C1 segment of cervical spinal cord (tissue), 14 donors: Measurements from ENCODE around the gene CAMK1D.

Source experiments
- DNase-seq, 14 donors: peaks; one replicate each; lab custom pipeline; 2025; lab: John Stamatoyannopoulos, UW

Gene CAMK1D

GRCh38 chr10:12590675-12591659, 241.6 kb downstream of the CAMK1D start:
- DNase-seq = peak in 2 of 14 donors; percentile 12 to 55

DNA sequence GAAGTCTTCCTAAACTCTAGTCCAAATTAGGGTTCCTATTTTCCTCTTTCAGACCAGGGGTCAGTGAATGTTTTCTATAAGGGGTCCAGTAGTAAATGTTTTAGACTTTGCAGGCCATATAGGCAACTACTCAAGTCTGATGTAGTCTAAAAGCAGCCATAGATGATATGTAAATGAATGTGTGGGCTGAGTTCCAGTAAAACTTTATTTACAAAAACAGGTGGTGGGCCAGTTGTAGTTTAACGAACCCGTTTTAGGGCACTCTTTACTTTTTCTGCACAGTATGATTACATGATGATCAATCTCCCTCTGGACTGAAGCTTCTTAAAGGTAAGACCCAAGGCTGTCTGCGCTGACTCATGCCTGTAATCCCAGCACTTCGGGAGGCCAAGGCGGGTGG, 243.6 kb downstream of the CAMK1D start:
- no peak for DNase-seq

GRCh38 chr10:12594448-12594944, 245.1 kb downstream of the CAMK1D start:
- DNase-seq = no peak

- DNase-seq = no peak
Measured at GRCh38 chr10:12595936-12596576, 246.7 kb downstream of the CAMK1D start.

- no peak for DNase-seq
Measured at GRCh38 chr10:12597176-12597575, 247.8 kb downstream of the CAMK1D start.

DNA sequence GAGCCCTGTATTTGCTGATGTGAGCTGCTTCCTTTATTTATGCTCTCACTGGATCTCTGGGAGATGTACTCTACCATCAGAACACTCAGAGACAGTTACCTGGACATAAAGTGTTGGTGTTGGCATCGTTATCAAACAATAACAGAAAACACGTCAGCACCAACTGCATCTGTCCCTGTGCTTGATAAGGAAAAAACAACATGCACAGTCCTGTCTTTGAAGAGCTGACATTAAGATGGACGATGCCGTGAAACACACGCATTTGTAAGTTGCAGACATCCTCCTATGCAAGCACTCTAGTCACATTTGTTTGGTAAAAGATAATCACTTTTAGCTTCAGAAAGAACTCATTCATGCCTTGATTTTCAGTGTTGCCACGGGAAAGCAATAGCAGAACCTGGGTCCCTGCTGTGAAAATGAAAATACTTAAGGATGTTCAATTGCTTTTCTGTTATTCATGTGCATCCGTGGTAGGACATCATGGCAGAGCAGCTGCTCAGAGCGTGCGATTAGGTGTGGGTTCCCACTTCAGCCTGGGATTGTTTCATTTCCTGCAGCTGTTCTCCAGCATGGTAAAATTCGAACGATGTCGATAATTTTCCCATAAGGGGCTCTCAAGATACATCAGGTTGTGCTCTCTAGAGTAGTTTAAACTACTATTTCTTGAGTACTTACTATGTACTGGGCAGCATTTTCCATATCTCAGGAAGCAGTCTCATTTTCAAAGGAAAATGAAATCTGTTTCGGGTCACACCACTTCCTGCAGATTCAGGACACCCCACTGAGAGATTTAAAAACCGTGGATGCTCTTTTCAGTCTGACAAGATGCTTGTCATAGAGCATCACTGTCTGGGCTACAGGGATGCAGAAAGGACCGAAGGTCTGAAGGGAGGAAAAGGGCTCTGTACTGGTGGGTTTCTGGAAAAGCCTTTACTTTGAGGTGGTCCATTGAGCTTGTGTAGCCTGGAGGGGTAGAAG, 248.7 kb downstream of the CAMK1D start:
- DNase-seq = peak in 1 of 14 donors; percentile 43

DNA sequence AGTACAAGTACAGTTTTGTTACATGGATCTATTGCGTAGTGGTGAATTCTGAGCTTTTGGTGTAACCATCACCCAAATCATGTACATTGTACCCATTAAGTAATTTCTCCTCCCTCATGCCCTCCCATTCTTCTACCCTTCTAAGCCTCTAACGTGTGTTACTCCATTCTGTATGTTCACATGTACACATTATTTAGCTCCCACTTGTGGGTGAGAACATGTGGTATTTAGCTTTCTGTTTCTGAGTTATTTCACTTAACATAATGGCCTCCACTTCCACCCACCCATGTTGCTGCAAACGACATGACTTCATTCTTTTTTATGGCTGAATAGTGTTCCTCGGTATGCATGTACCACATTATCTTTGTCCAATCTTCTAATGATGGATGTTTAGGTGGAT, 251.3 kb downstream of the CAMK1D start:
- no peak for DNase-seq

DNA sequence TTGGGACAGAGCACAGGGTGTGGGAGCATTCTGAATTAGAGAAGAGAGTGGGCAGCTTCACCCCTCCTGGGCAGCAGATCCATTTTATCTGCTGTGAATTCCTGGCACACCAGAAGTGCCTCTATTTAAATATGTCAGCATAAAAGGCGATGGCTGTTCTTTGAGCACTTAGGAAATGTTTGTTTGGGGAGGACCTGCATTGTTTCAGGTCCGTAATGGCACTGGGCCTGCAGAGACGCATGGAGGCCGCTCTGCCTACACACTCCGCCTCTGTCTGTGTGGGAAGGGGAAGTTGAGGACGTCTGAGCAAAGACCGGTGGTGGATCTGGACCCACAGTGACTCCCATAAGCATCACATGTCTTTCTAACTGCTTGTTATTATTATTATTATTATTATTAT, 253.2 kb downstream of the CAMK1D start:
- no peak for DNase-seq

DNA sequence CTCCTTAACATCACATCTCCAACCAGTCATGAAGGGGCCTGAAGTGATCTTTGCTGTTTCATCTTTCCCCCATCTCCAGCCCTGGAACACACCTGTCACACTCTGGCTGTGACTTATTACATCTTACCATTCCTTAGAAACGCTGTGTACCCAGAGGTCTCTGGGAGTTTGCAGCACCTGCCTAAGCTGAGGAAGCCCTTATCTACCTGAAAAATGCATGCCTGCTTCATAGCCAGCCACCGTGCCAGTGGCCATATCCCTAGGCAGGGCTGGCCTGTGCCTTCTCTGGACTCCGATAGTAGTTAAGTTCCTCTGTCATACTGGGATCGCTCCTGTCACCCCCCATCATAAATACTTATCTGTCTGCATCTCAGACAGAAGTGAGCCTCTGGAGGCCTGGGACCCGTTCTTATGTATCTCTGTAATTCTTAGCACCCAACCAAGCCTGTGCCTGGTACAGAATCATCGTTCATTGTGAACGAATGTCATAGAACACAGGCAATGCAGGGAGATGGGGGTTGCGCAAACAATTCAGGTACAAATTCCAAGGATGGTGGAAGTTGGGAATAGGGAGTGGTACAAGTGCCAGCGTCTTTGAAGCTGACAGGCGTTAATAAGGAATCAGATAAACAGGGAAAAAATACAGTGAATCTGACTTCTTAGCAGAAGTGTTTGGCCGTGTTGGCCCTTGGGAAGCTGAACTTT, 254.6 kb downstream of the CAMK1D start:
- DNase-seq = peak in 1 of 14 donors; percentile 39

GRCh38 chr10:12605580-12606405, 256.4 kb downstream of the CAMK1D start:
- DNase-seq = peak in 13 of 14 donors; percentile 28 to 82 (median 69)

- DNase-seq = peak in 1 of 14 donors; percentile 17
Measured at GRCh38 chr10:12606461-12606860, 257.1 kb downstream of the CAMK1D start.

GRCh38 chr10:12608761-12609160, 259.4 kb downstream of the CAMK1D start:
- DNase-seq = no peak

DNA sequence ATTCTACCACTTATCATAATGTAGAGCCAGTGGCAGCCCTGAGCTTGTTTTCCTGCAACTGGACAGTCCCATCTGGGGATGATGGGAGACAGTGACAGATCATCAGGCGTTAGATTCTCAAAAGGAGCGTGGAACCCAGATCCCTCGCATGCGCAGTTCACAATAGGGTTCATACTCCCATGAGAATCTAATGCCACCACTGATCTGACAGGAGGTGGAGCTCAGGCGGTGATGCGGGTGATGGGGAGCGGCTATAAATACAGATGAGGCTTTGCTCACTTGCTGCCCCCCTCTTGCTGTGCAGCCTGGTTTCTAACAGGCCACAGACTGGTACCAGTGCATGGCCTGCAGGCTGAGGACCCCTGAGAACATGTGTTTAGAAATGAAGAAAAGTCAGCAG, 260.1 kb downstream of the CAMK1D start:
- no peak for DNase-seq

DNA sequence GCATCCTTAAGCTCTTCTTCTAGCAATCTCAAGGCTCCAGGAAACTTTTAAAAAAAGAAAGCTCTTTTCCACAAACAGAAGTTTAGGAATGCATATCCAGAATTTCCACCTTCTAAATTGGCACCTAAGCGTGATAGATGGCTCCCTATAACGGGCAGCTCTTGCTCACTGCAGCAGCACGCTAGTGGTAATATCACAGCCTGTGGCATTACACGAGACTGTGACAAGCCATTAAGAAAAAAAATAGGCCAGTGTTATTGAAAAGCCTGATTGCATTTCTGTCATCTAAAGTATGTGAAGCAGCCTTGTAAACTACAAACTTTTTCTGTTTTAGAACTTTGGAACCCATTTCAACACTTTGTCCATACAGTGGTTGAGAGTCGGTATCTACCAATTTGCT, 263.8 kb downstream of the CAMK1D start:
- DNase-seq = no peak

DNA sequence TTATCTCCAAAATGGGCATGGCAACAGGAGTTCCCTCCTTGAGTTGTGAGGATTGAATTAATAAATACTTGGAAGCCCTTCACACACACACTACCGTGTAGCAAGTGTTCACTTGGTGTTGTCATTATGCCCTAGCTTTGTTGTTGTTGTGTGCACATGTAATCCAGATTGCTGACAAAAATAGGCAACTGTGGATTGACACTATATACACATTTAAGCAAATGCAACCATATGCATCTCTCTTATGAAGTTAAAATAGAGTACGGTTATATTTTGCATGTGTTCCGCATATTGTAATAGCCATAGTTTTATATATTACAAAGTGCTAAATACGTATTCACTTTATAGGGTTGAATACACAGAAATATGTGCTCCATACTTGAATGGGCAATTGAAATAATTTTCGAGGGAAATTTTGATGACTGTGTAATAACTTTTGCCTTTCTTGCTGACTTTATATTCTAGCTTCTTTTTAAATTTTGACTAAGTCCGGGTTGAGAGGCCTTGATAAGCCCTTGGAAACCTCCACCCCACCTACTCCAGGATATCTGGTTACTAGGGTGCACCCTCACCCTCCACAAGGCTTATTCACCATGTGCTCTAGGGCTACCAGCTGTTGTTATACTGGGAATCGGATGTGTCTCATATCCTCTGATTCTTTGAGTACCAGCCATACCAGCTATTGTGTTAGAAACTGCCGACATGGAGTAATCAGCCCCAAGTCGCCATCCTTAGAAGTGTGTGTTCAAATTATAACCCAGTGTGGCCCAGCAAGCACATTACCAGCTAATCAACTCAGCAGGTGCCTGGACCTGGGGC, 265.0 kb downstream of the CAMK1D start:
- DNase-seq = no peak

- DNase-seq = no peak
Measured at GRCh38 chr10:12615296-12616220, 266.2 kb downstream of the CAMK1D start.
